Measurements from ENCODE around the gene SHROOM2. TPM values are rescaled to one million over a fixed set of nuclear protein-coding genes. Genes with fewer than 3 reads are reported as not detected.

SHROOM2 gene
- total and polyA plus RNA-seq, 2 of the 4 experiments (the other 2 are of a cell fraction) = 8.1 to 14.2 TPM

GRCh38 chrX:9789555-9789954, 3.3 kb downstream of the SHROOM2 start:
- Histone ChIP-seq H2BK20ac (ENCODE audit: low read depth, low read length) (no peak overlapping the region), H2BK15ac (ENCODE audit: low read depth, low read length) (no peak overlapping the region), H3K4me2 (ENCODE audit: low read depth, low read length) (no peak overlapping the region), H2BK5ac (ENCODE audit: low read depth, low read length, poor library complexity, severe bottlenecking) (no peak overlapping the region), H4K5ac (ENCODE audit: low read depth, low read length) (no peak overlapping the region), H3K4me1 (ENCODE audit: control insufficient read depth, insufficient read depth, low read length) (peaks cover 4% of the 10 kb centered on the region; the same call in 1 of the 2 replicates), H4K8ac (ENCODE audit: low read depth in 2 of 2, low read length in 2 of 2) (no peak overlapping the region), H3K27me3 (ENCODE audit: control insufficient read depth, insufficient read depth, low read length) (peaks cover 19% of the 10 kb centered on the region), H3K4me3 (ENCODE audit: insufficient read depth, low read depth, low read length) (no peak overlapping the region), H3K79me1 (ENCODE audit: low read depth in 1 of 2, low read length in 2 of 2) (no peaks in the 10 kb centered on the region), H3K9me3 (ENCODE audit: control insufficient read depth, insufficient read depth, low read length) (peaks cover 4% of the 10 kb centered on the region), H3K9me1 (ENCODE audit: insufficient read depth, low read length) (no peaks in the 10 kb centered on the region), H3K36me3 (ENCODE audit: control insufficient read depth, insufficient read depth, low read length) (no peaks in the 10 kb centered on the region), H2AFZ (replicated peaks; ENCODE audit: low read length, poor library complexity) (no peak overlapping the region), H3K9ac (ENCODE audit: low read depth, low read length) (no peak overlapping the region), H3K23ac (ENCODE audit: low read depth, low read length) (no peak overlapping the region), H3K4ac (ENCODE audit: low read depth, low read length) (no peak overlapping the region), H3K56ac (ENCODE audit: extremely low read depth, insufficient read depth, low read length) (no peak overlapping the region), H3K14ac (replicated peaks; ENCODE audit: low read depth, low read length) (no peak overlapping the region), H4K20me1 (ENCODE audit: insufficient read depth, low read length) (no peaks in the 10 kb centered on the region), H2AK9ac (replicated peaks; ENCODE audit: low read depth, low read length, poor library complexity) (no peak overlapping the region), H2AK5ac (ENCODE audit: low read depth, low read length) (no peak overlapping the region), H4K91ac (ENCODE audit: insufficient read depth, low read depth, low read length) (no peak overlapping the region), H3K27ac (ENCODE audit: insufficient read depth, low read length) (no peak overlapping the region), H2BK120ac (ENCODE audit: low read depth, low read length) (no peak overlapping the region), H3K18ac (ENCODE audit: low read depth, low read length) (no peak overlapping the region)
- BruUV-seq (replicated peaks) = no TSS peak
- dilution Hi-C loops (cut with HindIII; ENCODE audit: low sequenced_read_pairs, unreplicated experiment) (no loop called here), intact Hi-C loops (cut with micrococcal nuclease) (loop anchor here (5.0 kb wide), 1 partner anchor 83 kb away; no protein-coding TSS in a partner anchor), in situ Hi-C loops (cut with MboI; ENCODE audit: low sequenced_read_pairs) (no loop called here)
- TF ChIP-seq BHLHE40 (IDR thresholded peaks at IDR 0.05; ENCODE audit: low read depth, low read length) (no peak), USF2 (IDR thresholded peaks at IDR 0.05; ENCODE audit: low read depth, low read length) (no peak), RFX5 (IDR thresholded peaks at IDR 0.05; ENCODE audit: low read depth, low read length) (no peak), RAD21 (IDR thresholded peaks at IDR 0.05; ENCODE audit: low read length) (no peak), MAFK (IDR thresholded peaks at IDR 0.05; ENCODE audit: low read depth, low read length) (no peak), NFE2L2 (IDR thresholded peaks at IDR 0.05; ENCODE audit: low read depth, low read length) (no peak), MAZ (IDR thresholded peaks at IDR 0.05; ENCODE audit: borderline replicate concordance, low read depth, low read length) (no peak), MXI1 (IDR thresholded peaks at IDR 0.05; ENCODE audit: borderline replicate concordance, low read depth, low read length) (no peak)
- no peak for ATAC-seq (ENCODE audit: low read depth)
- ChIA-PET CTCF (no interaction called here), POLR2A (ENCODE audit: unreplicated experiment) (no interaction called here)
- no CpG with 5 or more reads among the region's 5 CpGs for WGBS, 2 experiments (ENCODE audit: extremely low coverage in 2 of 2, insufficient read length in 1 of 2)
- no peak for DNase-seq
